ENCODE data around the gene PPP2R2C.

Gene PPP2R2C

DNA sequence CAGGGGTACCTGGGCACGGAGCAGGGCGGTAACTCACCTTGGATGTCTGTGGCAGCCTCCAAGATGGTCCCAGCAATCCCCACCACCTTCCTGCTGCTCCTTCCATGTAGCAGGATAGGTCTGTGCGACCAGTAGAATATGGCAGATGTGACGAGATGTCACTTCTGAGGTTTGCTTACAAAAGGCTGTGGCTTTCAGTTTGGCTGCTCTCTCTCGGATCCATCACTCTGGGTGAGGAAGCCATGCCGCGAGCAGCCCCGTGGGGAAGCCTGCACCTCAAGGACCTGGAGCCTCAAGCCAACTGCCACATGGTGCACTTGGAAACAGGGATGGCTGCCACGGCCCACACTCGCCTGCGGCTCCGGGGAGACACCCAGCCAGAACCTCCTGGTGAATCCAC is 165.2 kb downstream of the PPP2R2C start:
- Histone ChIP-seq H3K4me3 (ENCODE audit: low read depth, low read length) (no peak overlapping the region), H3K27me3 (ENCODE audit: control insufficient read depth, insufficient read depth, low read length) (peaks cover 24% of the 10 kb centered on the region), H3K9ac (ENCODE audit: low read depth, low read length) (no peak overlapping the region), H3K27ac (ENCODE audit: low read depth, low read length) (no peak overlapping the region), H3K36me3 (ENCODE audit: control insufficient read depth, insufficient read depth, low read length) (peaks cover 9% of the 10 kb centered on the region), H3K4me1 (ENCODE audit: control insufficient read depth, insufficient read depth, low read length) (no peaks in the 10 kb centered on the region), H3K9me3 (ENCODE audit: control insufficient read depth, insufficient read depth, low read length) (peaks cover 3% of the 10 kb centered on the region; the same call in 1 of the 2 replicates)

DNA sequence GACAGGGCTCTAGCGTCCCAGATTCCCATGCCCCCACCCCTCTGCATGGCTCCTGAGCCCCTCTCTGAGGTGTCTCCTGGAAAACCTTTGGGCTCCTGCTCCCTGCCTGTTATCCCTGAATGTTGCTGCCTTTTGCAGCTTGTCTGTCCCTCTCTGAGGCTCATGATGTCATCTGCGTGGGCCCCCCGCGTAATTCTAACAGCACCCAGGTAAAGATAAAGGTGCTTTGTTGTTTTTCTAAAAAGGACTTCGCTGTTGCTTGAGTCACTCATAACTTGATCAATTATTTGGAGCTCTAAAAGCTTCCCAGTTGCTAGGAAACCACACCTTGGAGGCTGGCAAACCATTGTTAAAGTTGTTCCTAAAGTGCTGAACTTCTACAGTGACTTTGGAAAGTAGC is 166.1 kb downstream of the PPP2R2C start:
- no peak overlapping the region for H3K9ac ChIP-seq (ENCODE audit: low read depth, low read length)
- H3K27ac ChIP-seq (ENCODE audit: low read depth, low read length), result no peak overlapping the region
- peaks cover 3% of the 10 kb centered on the region; the same call in 1 of the 2 replicates for H3K9me3 ChIP-seq (ENCODE audit: control insufficient read depth, insufficient read depth, low read length)
- peaks cover 18% of the 10 kb centered on the region for H3K36me3 ChIP-seq (ENCODE audit: control insufficient read depth, insufficient read depth, low read length)
- H3K4me1 ChIP-seq (ENCODE audit: control insufficient read depth, insufficient read depth, low read length), result no peaks in the 10 kb centered on the region
- peaks cover 24% of the 10 kb centered on the region for H3K27me3 ChIP-seq (ENCODE audit: control insufficient read depth, insufficient read depth, low read length)
- H3K4me3 ChIP-seq (ENCODE audit: low read depth, low read length), result no peak overlapping the region

DNA sequence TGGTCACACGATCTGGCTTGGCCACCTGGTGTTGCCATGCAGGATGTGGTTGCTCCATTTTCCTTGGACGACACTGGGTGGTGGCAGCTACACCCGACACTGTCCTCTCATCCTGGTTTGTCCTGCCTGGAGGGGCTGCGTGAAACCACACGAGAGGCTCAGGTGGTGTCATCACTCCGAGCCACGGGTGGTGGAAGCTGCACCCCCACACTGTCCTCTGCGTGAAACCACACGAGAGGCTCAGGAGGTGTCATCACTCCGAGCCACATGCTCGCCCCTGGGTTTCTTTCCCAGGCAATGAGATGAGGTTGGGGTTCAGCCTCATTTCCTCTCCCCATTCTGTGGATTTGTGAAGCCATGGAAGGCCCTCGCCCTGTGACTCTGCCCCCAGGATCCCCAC is 168.5 kb downstream of the PPP2R2C start:
- no peaks in the 10 kb centered on the region for H3K4me1 ChIP-seq (ENCODE audit: control insufficient read depth, insufficient read depth, low read length)
- H3K36me3 ChIP-seq (ENCODE audit: control insufficient read depth, insufficient read depth, low read length), result peaks cover 28% of the 10 kb centered on the region
- peaks cover 5% of the 10 kb centered on the region; the same call in 1 of the 2 replicates for H3K27me3 ChIP-seq (ENCODE audit: control insufficient read depth, insufficient read depth, low read length)
- H3K9me3 ChIP-seq (ENCODE audit: control insufficient read depth, insufficient read depth, low read length), result peaks cover 3% of the 10 kb centered on the region; the same call in 1 of the 2 replicates
- H3K4me3 ChIP-seq (ENCODE audit: low read depth, low read length), result no peak overlapping the region
- H3K27ac ChIP-seq (ENCODE audit: low read depth, low read length), result no peak overlapping the region
- H3K9ac ChIP-seq (ENCODE audit: low read depth, low read length), result no peak overlapping the region

DNA sequence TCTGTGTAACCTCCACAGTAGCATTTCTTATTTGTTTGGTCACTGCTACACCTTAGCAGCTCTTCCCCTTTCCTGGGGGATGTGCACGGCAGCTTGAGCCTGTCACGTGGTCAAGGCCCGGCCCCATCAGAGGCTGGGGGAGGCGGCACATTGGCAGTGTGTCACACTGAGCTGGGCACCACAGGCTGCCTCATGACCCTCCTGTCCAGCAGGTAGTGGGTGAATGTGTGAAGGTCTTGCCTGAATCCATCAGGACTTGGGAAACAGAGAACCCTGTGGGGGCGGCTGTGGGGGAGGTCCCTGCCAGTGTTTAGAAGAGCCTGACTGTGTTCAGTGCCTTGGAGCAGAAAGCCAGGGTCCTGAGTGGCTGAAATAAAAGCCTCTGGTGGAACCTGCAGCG is 169.5 kb downstream of the PPP2R2C start:
- Histone ChIP-seq H3K27ac (ENCODE audit: low read depth, low read length) (no peak overlapping the region), H3K4me3 (ENCODE audit: low read depth, low read length) (no peak overlapping the region), H3K9me3 (ENCODE audit: control insufficient read depth, insufficient read depth, low read length) (no peaks in the 10 kb centered on the region), H3K27me3 (ENCODE audit: control insufficient read depth, insufficient read depth, low read length) (no peaks in the 10 kb centered on the region), H3K9ac (ENCODE audit: low read depth, low read length) (no peak overlapping the region), H3K36me3 (ENCODE audit: control insufficient read depth, insufficient read depth, low read length) (peaks cover 35% of the 10 kb centered on the region), H3K4me1 (ENCODE audit: control insufficient read depth, insufficient read depth, low read length) (no peaks in the 10 kb centered on the region)

DNA sequence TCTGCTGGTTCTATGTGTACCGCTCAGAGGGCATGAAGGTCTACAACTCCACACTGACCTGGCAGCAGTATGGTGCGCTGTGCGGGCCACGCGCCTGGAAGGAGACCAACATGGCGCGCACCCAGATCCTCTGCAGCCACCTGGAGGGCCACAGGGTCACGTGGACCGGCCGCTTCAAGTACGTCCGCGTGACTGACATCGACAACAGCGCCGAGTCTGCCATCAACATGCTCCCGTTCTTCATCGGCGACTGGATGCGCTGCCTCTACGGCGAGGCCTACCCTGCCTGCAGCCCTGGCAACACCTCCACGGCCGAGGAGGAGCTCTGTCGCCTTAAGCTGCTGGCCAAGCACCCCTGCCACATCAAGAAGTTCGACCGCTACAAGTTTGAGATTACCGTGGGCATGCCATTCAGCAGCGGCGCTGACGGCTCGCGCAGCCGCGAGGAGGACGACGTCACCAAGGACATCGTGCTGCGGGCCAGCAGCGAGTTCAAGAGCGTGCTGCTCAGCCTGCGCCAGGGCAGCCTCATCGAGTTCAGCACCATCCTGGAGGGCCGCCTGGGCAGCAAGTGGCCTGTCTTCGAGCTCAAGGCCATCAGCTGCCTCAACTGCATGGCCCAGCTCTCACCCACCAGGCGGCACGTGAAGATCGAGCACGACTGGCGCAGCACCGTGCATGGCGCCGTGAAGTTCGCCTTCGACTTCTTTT is 170.5 kb downstream of the PPP2R2C start:
- Histone ChIP-seq H3K4me1 (ENCODE audit: control insufficient read depth, insufficient read depth, low read length) (no peaks in the 10 kb centered on the region), H3K36me3 (ENCODE audit: control insufficient read depth, insufficient read depth, low read length) (peaks cover 39% of the 10 kb centered on the region), H3K9me3 (ENCODE audit: control insufficient read depth, insufficient read depth, low read length) (no peaks in the 10 kb centered on the region)

DNA sequence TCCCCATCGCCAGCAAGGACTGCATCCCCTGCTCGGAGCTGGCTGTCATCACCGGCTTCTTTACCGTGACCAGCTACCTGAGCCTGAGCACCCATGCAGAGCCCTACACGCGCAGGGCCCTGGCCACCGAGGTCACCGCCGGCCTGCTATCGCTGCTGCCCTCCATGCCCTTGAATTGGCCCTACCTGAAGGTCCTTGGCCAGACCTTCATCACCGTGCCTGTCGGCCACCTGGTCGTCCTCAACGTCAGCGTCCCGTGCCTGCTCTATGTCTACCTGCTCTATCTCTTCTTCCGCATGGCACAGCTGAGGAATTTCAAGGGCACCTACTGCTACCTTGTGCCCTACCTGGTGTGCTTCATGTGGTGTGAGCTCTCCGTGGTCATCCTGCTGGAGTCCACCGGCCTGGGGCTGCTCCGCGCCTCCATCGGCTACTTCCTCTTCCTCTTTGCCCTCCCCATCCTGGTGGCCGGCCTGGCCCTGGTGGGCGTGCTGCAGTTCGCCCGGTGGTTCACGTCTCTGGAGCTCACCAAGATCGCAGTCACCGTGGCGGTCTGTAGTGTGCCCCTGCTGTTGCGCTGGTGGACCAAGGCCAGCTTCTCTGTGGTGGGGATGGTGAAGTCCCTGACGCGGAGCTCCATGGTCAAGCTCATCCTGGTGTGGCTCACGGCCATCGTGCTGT is 171.2 kb downstream of the PPP2R2C start:
- Histone ChIP-seq H3K9ac (ENCODE audit: low read depth, low read length) (no peak overlapping the region), H3K4me1 (ENCODE audit: control insufficient read depth, insufficient read depth, low read length) (no peaks in the 10 kb centered on the region), H3K4me3 (ENCODE audit: low read depth, low read length) (no peak overlapping the region), H3K36me3 (ENCODE audit: control insufficient read depth, insufficient read depth, low read length) (peaks cover 45% of the 10 kb centered on the region), H3K9me3 (ENCODE audit: control insufficient read depth, insufficient read depth, low read length) (no peaks in the 10 kb centered on the region), H3K27ac (ENCODE audit: low read depth, low read length) (no peak overlapping the region), H3K27me3 (ENCODE audit: control insufficient read depth, insufficient read depth, low read length) (no peaks in the 10 kb centered on the region)

More for the DNA sequence above, 170.5 kb downstream of the PPP2R2C start:
- Histone ChIP-seq H3K4me3 (ENCODE audit: low read depth, low read length) (no peak overlapping the region), H3K27me3 (ENCODE audit: control insufficient read depth, insufficient read depth, low read length) (no peaks in the 10 kb centered on the region), H3K27ac (ENCODE audit: low read depth, low read length) (no peak overlapping the region), H3K9ac (ENCODE audit: low read depth, low read length) (no peak overlapping the region)

DNA sequence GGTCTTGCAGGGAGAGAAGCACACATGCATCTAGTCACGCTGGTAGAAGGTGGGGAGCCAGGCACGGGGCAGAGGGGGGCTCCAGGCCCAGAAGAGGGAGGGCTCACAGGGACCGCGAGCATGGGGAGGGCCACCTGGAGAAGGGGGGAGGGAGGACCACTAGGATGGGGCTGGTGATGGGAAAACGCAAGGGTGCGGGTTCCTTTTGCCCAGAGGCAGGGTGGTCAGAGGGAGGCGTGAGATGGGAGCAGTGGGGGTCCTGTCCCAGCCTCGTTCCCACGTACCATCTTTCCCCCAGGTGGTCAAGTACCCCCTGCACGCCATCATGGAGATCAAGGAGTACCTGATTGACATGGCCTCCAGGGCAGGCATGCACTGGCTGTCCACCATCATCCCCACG is 172.1 kb downstream of the PPP2R2C start:
- H3K4me1 ChIP-seq (ENCODE audit: control insufficient read depth, insufficient read depth, low read length), result no peaks in the 10 kb centered on the region
- H3K27ac ChIP-seq (ENCODE audit: low read depth, low read length), result no peak overlapping the region
- H3K9me3 ChIP-seq (ENCODE audit: control insufficient read depth, insufficient read depth, low read length), result no peaks in the 10 kb centered on the region
- H3K27me3 ChIP-seq (ENCODE audit: control insufficient read depth, insufficient read depth, low read length), result no peaks in the 10 kb centered on the region
- no peak overlapping the region for H3K4me3 ChIP-seq (ENCODE audit: low read depth, low read length)
- H3K36me3 ChIP-seq (ENCODE audit: control insufficient read depth, insufficient read depth, low read length), result peaks cover 52% of the 10 kb centered on the region
- H3K9ac ChIP-seq (ENCODE audit: low read depth, low read length), result no peak overlapping the region

DNA sequence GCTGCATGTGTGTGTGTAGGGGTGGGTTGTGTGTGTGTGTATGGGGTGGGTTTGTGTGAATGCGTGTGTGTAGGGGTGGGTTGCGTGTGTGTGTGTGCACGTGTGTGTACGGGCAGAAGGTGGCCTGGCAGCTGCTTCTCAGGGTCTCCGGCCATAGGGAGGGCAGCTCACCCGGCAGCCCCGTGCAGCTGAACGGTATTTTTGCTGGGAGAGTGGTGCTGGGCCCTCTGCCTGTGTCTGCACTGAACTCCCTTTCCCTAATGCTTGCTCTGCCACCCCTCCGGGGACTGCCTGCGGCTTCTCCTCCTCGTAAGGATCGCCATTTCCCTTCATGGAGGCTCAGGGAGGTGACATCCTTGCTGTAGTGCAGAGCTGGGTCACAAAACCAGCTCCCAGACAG is 172.5 kb downstream of the PPP2R2C start:
- Histone ChIP-seq H3K27me3 (ENCODE audit: control insufficient read depth, insufficient read depth, low read length) (no peaks in the 10 kb centered on the region), H3K36me3 (ENCODE audit: control insufficient read depth, insufficient read depth, low read length) (peaks cover 54% of the 10 kb centered on the region), H3K9me3 (ENCODE audit: control insufficient read depth, insufficient read depth, low read length) (no peaks in the 10 kb centered on the region), H3K4me1 (ENCODE audit: control insufficient read depth, insufficient read depth, low read length) (no peaks in the 10 kb centered on the region), H3K4me3 (ENCODE audit: low read depth, low read length) (no peak overlapping the region), H3K27ac (ENCODE audit: low read depth, low read length) (no peak overlapping the region), H3K9ac (ENCODE audit: low read depth, low read length) (no peak overlapping the region)

DNA sequence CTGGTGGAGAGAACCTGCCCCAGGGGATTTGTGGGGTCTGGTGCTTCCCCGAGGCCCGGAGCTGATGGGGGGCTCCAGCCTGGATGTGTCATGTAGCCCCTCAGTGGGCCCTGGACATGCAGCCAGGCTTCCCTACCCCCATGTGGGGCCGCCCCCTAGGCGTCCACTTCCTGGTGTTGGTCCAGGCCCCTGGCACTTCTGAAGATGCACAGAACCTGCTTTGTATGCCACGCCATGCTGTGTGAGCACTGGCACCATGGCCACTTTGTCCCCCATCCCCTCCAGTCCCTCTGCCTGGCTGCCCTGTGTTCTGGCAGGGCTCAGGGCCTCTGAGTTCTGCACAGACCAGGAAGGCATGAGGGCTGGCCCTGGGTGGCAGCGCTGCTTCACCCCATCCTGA is 173.6 kb downstream of the PPP2R2C start:
- H3K4me1 ChIP-seq (ENCODE audit: control insufficient read depth, insufficient read depth, low read length), result no peaks in the 10 kb centered on the region
- H3K9ac ChIP-seq (ENCODE audit: low read depth, low read length), result no peak overlapping the region

DNA sequence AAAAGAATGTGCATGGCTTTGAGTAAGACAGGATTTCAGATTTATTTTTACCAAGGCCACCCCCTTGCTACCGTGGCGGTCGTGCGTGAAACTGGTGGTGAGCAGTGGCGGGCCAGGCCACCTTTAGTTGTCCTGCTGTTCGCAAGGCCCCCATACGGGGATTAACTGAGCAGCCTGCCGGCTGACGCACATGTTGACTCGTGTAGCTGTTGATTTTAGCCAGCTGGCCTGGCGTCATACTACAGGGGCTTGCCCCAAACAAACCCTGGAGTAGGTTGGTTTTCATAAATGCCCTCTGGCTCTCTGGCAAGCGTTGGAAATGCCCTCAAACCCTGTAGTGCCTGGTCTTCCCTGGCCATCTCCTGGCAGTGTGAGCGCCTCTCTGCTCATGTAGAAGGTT is 174.4 kb downstream of the PPP2R2C start:
- Histone ChIP-seq H3K36me3 (ENCODE audit: control insufficient read depth, insufficient read depth, low read length) (peaks cover 61% of the 10 kb centered on the region), H3K27me3 (ENCODE audit: control insufficient read depth, insufficient read depth, low read length) (no peaks in the 10 kb centered on the region), H3K4me3 (ENCODE audit: low read depth, low read length) (no peak overlapping the region), H3K27ac (ENCODE audit: low read depth, low read length) (no peak overlapping the region), H3K9ac (ENCODE audit: low read depth, low read length) (no peak overlapping the region), H3K9me3 (ENCODE audit: control insufficient read depth, insufficient read depth, low read length) (no peaks in the 10 kb centered on the region), H3K4me1 (ENCODE audit: control insufficient read depth, insufficient read depth, low read length) (no peaks in the 10 kb centered on the region)

More for the DNA sequence above, 173.6 kb downstream of the PPP2R2C start:
- Histone ChIP-seq H3K27ac (ENCODE audit: low read depth, low read length) (no peak overlapping the region), H3K4me3 (ENCODE audit: low read depth, low read length) (no peak overlapping the region), H3K36me3 (ENCODE audit: control insufficient read depth, insufficient read depth, low read length) (peaks cover 61% of the 10 kb centered on the region), H3K9me3 (ENCODE audit: control insufficient read depth, insufficient read depth, low read length) (no peaks in the 10 kb centered on the region), H3K27me3 (ENCODE audit: control insufficient read depth, insufficient read depth, low read length) (no peaks in the 10 kb centered on the region)

DNA sequence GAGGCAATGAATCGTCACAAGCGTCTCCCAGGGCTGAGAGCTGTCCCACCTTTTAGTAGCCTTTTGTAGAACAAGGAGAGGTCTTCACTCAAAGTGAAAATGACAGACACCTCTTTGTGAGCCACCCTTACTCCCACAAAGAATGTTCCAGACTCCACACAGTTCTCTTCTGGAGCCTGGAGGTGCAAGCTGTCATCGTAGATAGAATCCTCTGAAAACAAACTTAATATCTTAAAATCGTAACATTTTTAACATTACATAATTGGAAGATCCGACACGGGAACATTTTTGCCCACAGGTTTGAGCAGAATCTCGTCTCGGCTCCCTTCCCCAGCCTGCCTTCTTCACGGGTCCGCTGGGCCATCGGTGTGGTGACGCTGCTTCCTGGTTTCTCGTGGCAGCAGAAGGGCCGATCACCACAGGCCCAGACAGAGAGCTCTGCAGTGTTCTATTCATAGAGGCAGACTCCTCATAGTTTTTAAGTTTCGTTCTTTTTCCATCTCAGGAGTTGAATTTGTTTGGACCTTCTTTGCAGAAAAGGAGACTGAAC is 175.1 kb downstream of the PPP2R2C start:
- Histone ChIP-seq H3K4me1 (ENCODE audit: control insufficient read depth, insufficient read depth, low read length) (no peaks in the 10 kb centered on the region), H3K36me3 (ENCODE audit: control insufficient read depth, insufficient read depth, low read length) (peaks cover 58% of the 10 kb centered on the region), H3K9me3 (ENCODE audit: control insufficient read depth, insufficient read depth, low read length) (no peaks in the 10 kb centered on the region), H3K4me3 (ENCODE audit: low read depth, low read length) (no peak overlapping the region), H3K27ac (ENCODE audit: low read depth, low read length) (no peak overlapping the region), H3K9ac (ENCODE audit: low read depth, low read length) (no peak overlapping the region), H3K27me3 (ENCODE audit: control insufficient read depth, insufficient read depth, low read length) (no peaks in the 10 kb centered on the region)

Measured in HUES48 (cell line).